Kidney (tissue), 14 donors: ENCODE results near the gene KRTAP9-2. TPM values are rescaled to one million over a fixed set of nuclear protein-coding genes. Genes with fewer than 3 reads are reported as not detected.

Source experiments
- DNase-seq, 5 donors: peaks; one replicate each; pipeline ENCODE4 v3.0.0-alpha.2; 2013 to 2020
- FAIRE-seq: peaks from 2 replicates; lab custom pipeline; 2012; peaks lifted over from hg19 to GRCh38; lab: Jason Lieb, UNC
- H3K27ac ChIP-seq, 2 donors: one replicate each; pipeline ENCODE4 v1.7.0; 2013; ENCODE audit warnings: low read depth in 2 of 2, low read length in 2 of 2, inconsistent platforms in 1 of 2
- H3K27me3 ChIP-seq: one replicate; pipeline ENCODE4 v1.7.1; 2013; ENCODE audit warnings: low read length, inconsistent platforms; ENCODE audit not compliant: control insufficient read depth, insufficient read depth
- H3K36me3 ChIP-seq, 3 donors: one replicate each; pipeline versions ENCODE4 v1.7.0 to v1.7.1; 2013; ENCODE audit warnings: low read length in 3 of 3, control low read depth in 1 of 3, inconsistent platforms in 1 of 3; ENCODE audit not compliant: insufficient read depth in 3 of 3, control insufficient read depth in 2 of 3
- H3K4me1 ChIP-seq, 3 donors: one replicate each; pipeline versions ENCODE4 v1.7.0 to v1.7.1; 2013; ENCODE audit warnings: low read length in 3 of 3, inconsistent platforms in 1 of 3, low read depth in 1 of 3; ENCODE audit not compliant: control insufficient read depth in 2 of 3, insufficient read depth in 2 of 3
- H3K4me3 ChIP-seq, 3 donors: one replicate each; pipeline versions ENCODE4 v1.7.0 to v1.8.1; 2013; ENCODE audit warnings: low read length in 3 of 3, control low read depth in 1 of 3, inconsistent platforms in 1 of 3
- H3K9ac ChIP-seq, 3 donors: one replicate each; pipeline versions ENCODE4 v1.7.0 to v1.7.1; 2013; ENCODE audit warnings: low read length in 3 of 3, control low read depth in 1 of 3, inconsistent platforms in 1 of 3
- H3K9me3 ChIP-seq, 3 donors: one replicate each; pipeline versions ENCODE4 v1.7.0 to v1.7.1; 2013; ENCODE audit warnings: low read length in 3 of 3, control low read depth in 1 of 3, inconsistent platforms in 1 of 3; ENCODE audit not compliant: control insufficient read depth in 2 of 3, insufficient read depth in 1 of 3
- CTCF ChIP-seq: IDR thresholded peaks from 3 replicates; pipeline ENCODE4 v1.5.1; 2012; ENCODE audit warnings: mild to moderate bottlenecking, moderate library complexity, borderline replicate concordance; ENCODE audit not compliant: insufficient read depth; ENCODE audit errors: extremely low read depth
- intact Hi-C: fragments of 100-400 bp; cut with DNase I; formaldehyde crosslinking; loops from one replicate; pipeline ENCODE4 v1.11.1; 2022
- polyA plus RNA-seq: library from polyadenylated mRNA; stranded (reverse); fragments of 350-450 nt; fragmentation: Illumina TruSeq; extraction: RNeasy Lipid Tissue Mini Kit (QIAGEN cat#74804); gene quantifications from one replicate; pipeline ENCODE4 v1.2.3, GENCODE V29; 2014; ENCODE audit warnings: low read depth, low replicate concordance; ENCODE audit not compliant: insufficient read depth
- total RNA-seq: library from RNA; stranded (reverse); fragmentation: NEBNext Ultra II Directional; extraction: Animal tissue kit (Norgen Biotek cat#: 25700); gene quantifications from one replicate; pipeline ENCODE4 v1.2.1, GENCODE V29; 2021
- donor health status: control.
- donor health status: control.
- donor health status: control.
- donor health status: control.
- donor health status: control.
- donor health status: DM: yes; HTN: yes; CAD: no.
- donor health status: Normal renal cell carcinoma (clear cell type).

The KRTAP9-2 gene
- total and polyA plus RNA-seq, 2 donors from 2014 or later = not detected

GRCh38 chr17:41215681-41216080 lies 10.8 kb upstream of the KRTAP9-2 start:
- no peak overlapping the region for H3K4me3 ChIP-seq
- FAIRE-seq (no peak), DNase-seq (no peak)
- H3K9me3 ChIP-seq = no peaks in the 10 kb centered on the region
- H3K36me3 ChIP-seq = no peaks in the 10 kb centered on the region
- no peak overlapping the region for H3K27ac ChIP-seq
- H3K4me1 ChIP-seq = no peaks in the 10 kb centered on the region
- intact Hi-C loops = no loop called here
- no peaks in the 10 kb centered on the region for H3K27me3 ChIP-seq
- no peak overlapping the region for H3K9ac ChIP-seq
- no peak for TF ChIP-seq CTCF

- no peaks in the 10 kb centered on the region for H3K27me3 ChIP-seq
- no peak for FAIRE-seq
- H3K4me1 ChIP-seq = no peaks in the 10 kb centered on the region
- H3K4me3 ChIP-seq = no peak overlapping the region
- H3K36me3 ChIP-seq = no peaks in the 10 kb centered on the region
- no peak overlapping the region for H3K27ac ChIP-seq
- H3K9ac ChIP-seq = no peak overlapping the region
- DNase-seq = no peak
- no peak for TF ChIP-seq CTCF
- intact Hi-C loops = no loop called here
- H3K9me3 ChIP-seq = no peaks in the 10 kb centered on the region
Measured at GRCh38 chr17:41223821-41224220, 2.6 kb upstream of the KRTAP9-2 start.

- H3K27me3 ChIP-seq = no peaks in the 10 kb centered on the region
- intact Hi-C loops = no loop called here
- FAIRE-seq (no peak), DNase-seq (no peak)
- H3K9ac ChIP-seq = no peak overlapping the region
- H3K4me3 ChIP-seq = no peak overlapping the region
- H3K9me3 ChIP-seq = no peaks in the 10 kb centered on the region
- H3K4me1 ChIP-seq = no peaks in the 10 kb centered on the region
- no peak for TF ChIP-seq CTCF
- no peaks in the 10 kb centered on the region for H3K36me3 ChIP-seq
- H3K27ac ChIP-seq = no peak overlapping the region
Measured at GRCh38 chr17:41226051-41226450, 397 bp upstream of the KRTAP9-2 start.

GRCh38 chr17:41230094-41230493 lies 3.6 kb downstream of the KRTAP9-2 start:
- no peaks in the 10 kb centered on the region for H3K9me3 ChIP-seq
- no peak overlapping the region for H3K4me3 ChIP-seq
- H3K4me1 ChIP-seq = no peaks in the 10 kb centered on the region
- DNase-seq (no peak), FAIRE-seq (no peak)
- H3K27ac ChIP-seq = no peak overlapping the region
- H3K27me3 ChIP-seq = no peaks in the 10 kb centered on the region
- no peaks in the 10 kb centered on the region for H3K36me3 ChIP-seq
- intact Hi-C loops = no loop called here
- no peak overlapping the region for H3K9ac ChIP-seq
- no peak for TF ChIP-seq CTCF
